GM12874 (cell line): ENCODE data around the gene MFAP1.

ENCODE experiments used
- CTCF ChIP-seq: IDR thresholded peaks from 2 replicates; pipeline ENCODE4 v1.5.1; 2011; ENCODE audit warnings: low read depth, mild to moderate bottlenecking, control low read depth, low read length, moderate library complexity; ENCODE audit not compliant: insufficient read depth

Gene MFAP1

GRCh38 chr15:43789409-43789808 lies 35.1 kb downstream of the MFAP1 start:
- no peak for TF ChIP-seq CTCF

- no peak for TF ChIP-seq CTCF
These were observed 45.5 kb downstream of the MFAP1 start for GRCh38 chr15:43779016-43779415.

GRCh38 chr15:43777267-43777914 lies 47.1 kb downstream of the MFAP1 start:
- TF ChIP-seq CTCF, result peak; percentile 92

- TF ChIP-seq CTCF, result no peak
These were observed 47.7 kb downstream of the MFAP1 start, which contains the start of gene ELL3 for GRCh38 chr15:43776718-43777266. Gene ELL3 (minus strand): TSS chr15:43776966. CDS start chr15:43776901, 65 bp downstream.

GRCh38 chr15:43776101-43776717 lies 48.3 kb downstream of the MFAP1 start:
- TF ChIP-seq CTCF, result no peak

GRCh38 chr15:43775411-43775965 lies 49.0 kb downstream of the MFAP1 start:
- no peak for TF ChIP-seq CTCF

- TF ChIP-seq CTCF, result no peak
These were observed 50.4 kb downstream of the MFAP1 start for GRCh38 chr15:43774062-43774461.
